ENCODE measurements around the gene CSGALNACT2. TPM values are rescaled to one million over a fixed set of nuclear protein-coding genes. Genes with fewer than 3 reads are reported as not detected.

The CSGALNACT2 gene
- total RNA-seq, 1 experiment from 2014 or later: 3.6 TPM

DNA sequence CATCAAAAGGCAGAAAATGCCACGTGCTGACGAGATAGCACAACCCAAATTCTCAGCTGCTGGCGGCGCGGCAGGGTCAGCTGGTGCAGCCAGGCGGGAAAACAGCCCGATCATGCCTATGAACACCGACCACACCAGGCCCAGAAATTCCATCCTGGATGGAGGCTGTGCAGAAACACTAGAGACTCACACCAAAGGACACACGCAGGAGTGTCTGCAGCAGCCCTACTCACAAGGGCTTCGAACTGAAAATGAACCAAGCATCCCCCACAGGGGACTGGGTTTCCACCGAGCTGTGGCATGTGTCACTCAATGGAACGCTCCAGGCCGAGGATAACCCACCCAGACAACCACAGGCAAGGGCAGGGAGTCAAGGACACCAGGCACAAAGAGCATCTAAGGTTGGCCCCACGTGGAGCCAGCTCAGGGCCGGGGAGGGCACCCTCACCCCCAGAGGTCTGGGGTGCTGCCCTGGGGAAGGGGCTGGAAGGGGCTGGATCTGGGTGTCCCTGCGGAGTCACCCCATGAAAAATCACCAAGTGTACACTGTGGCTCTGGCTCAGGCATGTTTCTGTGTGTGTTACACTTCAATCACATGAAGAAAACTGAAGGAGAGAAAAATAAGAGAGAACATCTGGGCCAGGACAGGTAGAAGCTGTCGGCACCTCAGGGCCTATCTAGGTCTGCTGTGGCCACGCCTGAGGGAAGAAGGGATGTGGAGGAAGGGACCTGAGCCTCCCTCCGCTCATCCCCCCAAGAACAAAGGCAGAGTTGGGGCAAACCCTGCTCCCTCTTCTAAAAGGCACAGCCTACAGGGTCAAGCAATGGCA lies 95.6 kb downstream of the CSGALNACT2 start:
- DNase-seq (no peak), ATAC-seq (no peak)
- no peak for TF ChIP-seq EZH2 (IDR thresholded peaks at IDR 0.05; ENCODE audit: low read length, unreplicated experiment)
- TF ChIP-seq EZH2phosphoT487 (IDR thresholded peaks at IDR 0.05; ENCODE audit: borderline replicate concordance, low read length): no peak
- TF ChIP-seq, protein P1, sequence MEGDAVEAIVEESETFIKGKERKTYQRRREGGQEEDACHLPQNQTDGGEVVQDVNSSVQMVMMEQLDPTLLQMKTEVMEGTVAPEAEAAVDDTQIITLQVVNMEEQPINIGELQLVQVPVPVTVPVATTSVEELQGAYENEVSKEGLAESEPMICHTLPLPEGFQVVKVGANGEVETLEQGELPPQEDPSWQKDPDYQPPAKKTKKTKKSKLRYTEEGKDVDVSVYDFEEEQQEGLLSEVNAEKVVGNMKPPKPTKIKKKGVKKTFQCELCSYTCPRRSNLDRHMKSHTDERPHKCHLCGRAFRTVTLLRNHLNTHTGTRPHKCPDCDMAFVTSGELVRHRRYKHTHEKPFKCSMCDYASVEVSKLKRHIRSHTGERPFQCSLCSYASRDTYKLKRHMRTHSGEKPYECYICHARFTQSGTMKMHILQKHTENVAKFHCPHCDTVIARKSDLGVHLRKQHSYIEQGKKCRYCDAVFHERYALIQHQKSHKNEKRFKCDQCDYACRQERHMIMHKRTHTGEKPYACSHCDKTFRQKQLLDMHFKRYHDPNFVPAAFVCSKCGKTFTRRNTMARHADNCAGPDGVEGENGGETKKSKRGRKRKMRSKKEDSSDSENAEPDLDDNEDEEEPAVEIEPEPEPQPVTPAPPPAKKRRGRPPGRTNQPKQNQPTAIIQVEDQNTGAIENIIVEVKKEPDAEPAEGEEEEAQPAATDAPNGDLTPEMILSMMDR (conservative IDR thresholded peaks at IDR 0.05; ENCODE audit: low read depth, low read length): no peak
- H4K20me1 ChIP-seq (ENCODE audit: low read length): no peaks in the 10 kb centered on the region
- H3K27me3 ChIP-seq (ENCODE audit: low read length): peaks cover 17% of the 10 kb centered on the region
- no peaks in the 10 kb centered on the region for H3K79me2 ChIP-seq (ENCODE audit: low read length)
- no peak overlapping the region for H3K4me2 ChIP-seq (ENCODE audit: low read length)
- POLR2A ChIA-PET (ENCODE audit: unreplicated experiment): no interaction called here
- no peak overlapping the region for H2AFZ ChIP-seq (ENCODE audit: low read length)
- H3K9ac ChIP-seq (ENCODE audit: low read length): no peak overlapping the region
- H3K9me2 ChIP-seq (replicated peaks; ENCODE audit: low read length): no peaks in the 10 kb centered on the region
- no peak overlapping the region for H3K4me3 ChIP-seq (ENCODE audit: low read length)
- no peak overlapping the region for H3K27ac ChIP-seq (ENCODE audit: low read length)
- no peaks in the 10 kb centered on the region for H3K9me3 ChIP-seq (ENCODE audit: low read length)
- H3K4me1 ChIP-seq (ENCODE audit: insufficient read depth, low read length): no peaks in the 10 kb centered on the region
- no peaks in the 10 kb centered on the region for H3K36me3 ChIP-seq (ENCODE audit: low read depth, low read length)
- intact Hi-C loops (cut with micrococcal nuclease): no loop called here
- CTCF ChIA-PET: no interaction called here
- no TSS peak for BruUV-seq (replicated peaks)
- H3F3A ChIP-seq (ENCODE audit: low read length, unreplicated experiment): no peaks in the 10 kb centered on the region

DNA sequence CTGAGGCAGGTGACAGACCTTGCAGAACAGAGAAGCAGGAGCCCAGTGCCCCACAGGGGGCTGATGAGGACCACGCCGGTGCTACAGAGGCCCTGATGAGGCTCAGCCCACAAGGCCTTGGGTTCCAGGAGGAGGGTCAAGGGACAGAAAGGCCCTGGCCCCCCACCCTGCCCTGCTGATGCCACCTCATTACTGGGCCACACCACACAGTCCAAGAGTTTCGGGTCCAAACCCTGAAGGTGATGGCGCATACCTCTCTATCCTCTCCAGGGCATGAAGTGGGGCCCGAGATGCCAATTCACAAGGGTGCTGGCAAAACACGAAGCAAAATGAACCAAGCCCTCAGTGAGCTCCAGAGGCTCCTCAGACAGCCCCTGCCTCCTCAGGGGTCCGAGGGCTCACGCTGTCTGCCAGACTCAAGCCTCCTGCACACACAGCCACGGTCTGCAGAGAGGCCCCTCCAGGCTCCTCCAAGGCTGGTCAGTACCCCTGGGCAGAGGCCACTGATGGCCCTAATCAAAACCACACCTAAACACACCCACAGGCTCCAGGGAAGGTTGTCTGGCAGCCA lies 96.3 kb downstream of the CSGALNACT2 start:
- ChIA-PET CTCF (no interaction called here), POLR2A (ENCODE audit: unreplicated experiment) (no interaction called here)
- H3K79me2 ChIP-seq (ENCODE audit: low read length): no peaks in the 10 kb centered on the region
- no peaks in the 10 kb centered on the region for H3K9me2 ChIP-seq (replicated peaks; ENCODE audit: low read length)
- no TSS peak for BruUV-seq (replicated peaks)
- H3K36me3 ChIP-seq (ENCODE audit: low read depth, low read length): no peaks in the 10 kb centered on the region
- no peaks in the 10 kb centered on the region for H3K9me3 ChIP-seq (ENCODE audit: low read length)
- no peak overlapping the region for H3K9ac ChIP-seq (ENCODE audit: low read length)
- H3K4me1 ChIP-seq (ENCODE audit: insufficient read depth, low read length): no peaks in the 10 kb centered on the region
- intact Hi-C loops (cut with micrococcal nuclease): no loop called here
- peaks cover 10% of the 10 kb centered on the region for H3K27me3 ChIP-seq (ENCODE audit: low read length)
- TF ChIP-seq EZH2 (IDR thresholded peaks at IDR 0.05; ENCODE audit: low read length, unreplicated experiment): no peak
- TF ChIP-seq, protein P1 (conservative IDR thresholded peaks at IDR 0.05; ENCODE audit: low read depth, low read length): no peak
- TF ChIP-seq EZH2phosphoT487 (IDR thresholded peaks at IDR 0.05; ENCODE audit: borderline replicate concordance, low read length): no peak
- ATAC-seq (no peak), DNase-seq (no peak)
- H4K20me1 ChIP-seq (ENCODE audit: low read length): no peaks in the 10 kb centered on the region
- H3K4me3 ChIP-seq (ENCODE audit: low read length): no peak overlapping the region
- no peaks in the 10 kb centered on the region for H3F3A ChIP-seq (ENCODE audit: low read length, unreplicated experiment)
- H2AFZ ChIP-seq (ENCODE audit: low read length): no peak overlapping the region
- H3K27ac ChIP-seq (ENCODE audit: low read length): no peak overlapping the region
- H3K4me2 ChIP-seq (ENCODE audit: low read length): no peak overlapping the region

Other genes with a start within 250 kb of the CSGALNACT2 start
- gene RET, start 61.4 kb upstream of the CSGALNACT2 start, total RNA-seq (2014; rRNA removed): not detected in 2 replicates
- gene RASGEF1A, start 128.6 kb downstream of the CSGALNACT2 start, total RNA-seq (2014; rRNA removed): not detected in 2 replicates
- gene FXYD4, start 233.2 kb downstream of the CSGALNACT2 start, total RNA-seq (2014; rRNA removed): not detected in 2 replicates